ENCODE measurements around the gene C1RL.
A peak's percentile ranks its signal among the peaks of the same experiment; 100 is the strongest.

C1RL gene, protein sequence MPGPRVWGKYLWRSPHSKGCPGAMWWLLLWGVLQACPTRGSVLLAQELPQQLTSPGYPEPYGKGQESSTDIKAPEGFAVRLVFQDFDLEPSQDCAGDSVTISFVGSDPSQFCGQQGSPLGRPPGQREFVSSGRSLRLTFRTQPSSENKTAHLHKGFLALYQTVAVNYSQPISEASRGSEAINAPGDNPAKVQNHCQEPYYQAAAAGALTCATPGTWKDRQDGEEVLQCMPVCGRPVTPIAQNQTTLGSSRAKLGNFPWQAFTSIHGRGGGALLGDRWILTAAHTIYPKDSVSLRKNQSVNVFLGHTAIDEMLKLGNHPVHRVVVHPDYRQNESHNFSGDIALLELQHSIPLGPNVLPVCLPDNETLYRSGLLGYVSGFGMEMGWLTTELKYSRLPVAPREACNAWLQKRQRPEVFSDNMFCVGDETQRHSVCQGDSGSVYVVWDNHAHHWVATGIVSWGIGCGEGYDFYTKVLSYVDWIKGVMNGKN

DNA sequence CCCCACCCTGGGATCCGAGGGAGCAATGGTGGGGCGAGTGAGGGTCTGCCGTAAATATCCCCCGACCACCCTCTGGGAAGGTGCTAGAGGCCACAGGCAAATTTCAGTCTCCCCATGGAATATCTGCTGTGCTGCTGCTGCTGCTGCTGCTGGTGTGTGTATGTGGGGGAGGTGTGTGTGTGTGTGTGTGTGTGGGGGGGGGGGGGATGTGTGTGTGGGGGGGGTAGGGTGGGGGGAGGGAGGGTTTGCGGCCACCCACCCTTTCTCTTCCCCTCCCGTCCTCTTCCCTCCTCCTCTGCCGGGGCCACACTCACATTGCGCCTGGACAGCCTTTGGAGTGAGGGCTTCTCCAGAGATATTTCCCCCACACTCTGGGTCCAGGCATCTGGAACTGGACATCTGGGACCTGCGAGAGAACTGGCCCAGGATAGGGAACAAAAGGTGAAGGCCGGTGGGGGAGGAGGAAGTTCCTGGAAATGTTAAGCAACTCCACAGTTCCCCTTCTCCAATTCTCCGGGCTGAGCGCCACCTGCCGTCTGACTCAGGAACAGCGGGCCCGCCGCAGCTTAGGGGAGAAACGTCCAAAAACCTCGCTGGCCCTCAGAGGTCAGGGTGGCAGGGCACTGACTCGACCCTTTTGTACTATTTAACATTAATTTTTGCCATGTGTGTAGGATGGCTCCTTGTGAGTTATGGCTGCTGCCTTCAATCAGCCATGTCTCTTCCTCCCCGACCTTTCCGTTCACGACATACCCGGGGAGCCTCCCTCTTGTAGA, at the start of gene C1RL:
Gene C1RL (minus strand): TSS at position 419 of the 776 bp plus-strand sequence. CDS start 34 bp downstream, at position 385.
- DNase-seq: peak; percentile 41

DNA sequence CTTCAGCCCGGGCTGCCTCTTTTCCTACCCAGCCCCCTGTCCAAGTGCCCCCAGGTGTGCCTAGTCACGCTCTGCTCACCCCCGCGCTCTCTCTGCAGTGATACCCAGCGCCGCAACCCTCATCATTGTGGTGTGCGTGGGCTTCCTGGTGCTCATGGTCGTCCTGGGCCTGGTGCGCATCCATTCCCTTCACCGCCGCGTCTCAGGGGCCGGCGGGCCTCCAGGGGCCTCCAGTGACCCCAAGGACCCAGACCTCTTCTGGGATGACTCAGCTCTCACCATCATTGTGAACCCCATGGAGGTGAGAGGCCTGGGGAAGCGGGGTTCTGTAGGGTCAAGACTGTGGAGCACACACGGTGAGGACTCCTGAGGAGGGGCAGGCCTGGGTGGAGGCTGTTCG, 48.4 kb upstream of the C1RL start:
- no peak for DNase-seq

DNA sequence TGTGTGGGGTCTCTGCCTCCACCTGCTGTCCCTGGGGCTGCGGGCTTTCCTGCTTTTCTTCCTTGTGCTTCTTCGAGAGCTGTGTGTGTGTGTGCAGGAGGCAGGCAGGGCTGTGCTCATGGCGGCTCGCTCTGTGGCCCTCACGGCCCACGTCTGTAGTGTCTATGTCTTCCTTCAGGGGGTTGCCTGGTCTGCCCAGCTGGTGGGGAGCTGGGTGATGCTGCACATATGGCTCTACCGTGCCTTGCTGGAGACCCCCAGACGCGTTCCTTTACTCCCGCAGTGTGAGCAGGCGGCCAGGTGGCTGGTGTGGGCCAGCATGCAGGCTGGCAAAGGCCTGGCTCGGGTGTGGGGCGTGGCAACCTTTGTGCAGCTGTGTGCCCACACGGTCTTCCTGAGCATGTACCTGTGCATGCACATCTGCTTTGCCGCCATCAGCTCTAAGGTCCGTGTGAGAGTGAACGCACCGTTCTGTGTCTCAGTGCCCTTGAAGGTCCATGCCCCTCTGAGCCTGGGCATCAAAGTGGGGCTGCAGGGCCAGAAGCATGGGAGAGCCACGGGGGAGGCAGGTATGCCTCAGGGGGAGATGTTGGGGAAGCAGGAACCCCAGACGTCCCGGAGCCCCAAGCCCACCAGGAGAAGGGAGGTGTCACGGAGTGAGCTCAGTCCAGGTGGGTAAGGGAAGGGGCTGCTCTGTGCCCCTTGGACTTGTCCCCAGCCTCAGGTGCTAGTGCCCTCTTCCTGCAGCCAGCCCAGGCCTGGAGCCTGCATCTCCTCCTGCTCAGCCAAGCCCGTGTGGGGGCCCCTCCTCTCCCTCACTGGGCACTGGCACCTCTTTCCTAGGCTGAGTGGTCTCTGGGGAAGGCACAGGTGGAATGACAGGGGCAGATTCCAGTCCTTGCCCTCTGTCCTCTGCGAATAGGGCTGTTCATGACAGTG, 47.5 kb upstream of the C1RL start:
- no peak for DNase-seq

DNA sequence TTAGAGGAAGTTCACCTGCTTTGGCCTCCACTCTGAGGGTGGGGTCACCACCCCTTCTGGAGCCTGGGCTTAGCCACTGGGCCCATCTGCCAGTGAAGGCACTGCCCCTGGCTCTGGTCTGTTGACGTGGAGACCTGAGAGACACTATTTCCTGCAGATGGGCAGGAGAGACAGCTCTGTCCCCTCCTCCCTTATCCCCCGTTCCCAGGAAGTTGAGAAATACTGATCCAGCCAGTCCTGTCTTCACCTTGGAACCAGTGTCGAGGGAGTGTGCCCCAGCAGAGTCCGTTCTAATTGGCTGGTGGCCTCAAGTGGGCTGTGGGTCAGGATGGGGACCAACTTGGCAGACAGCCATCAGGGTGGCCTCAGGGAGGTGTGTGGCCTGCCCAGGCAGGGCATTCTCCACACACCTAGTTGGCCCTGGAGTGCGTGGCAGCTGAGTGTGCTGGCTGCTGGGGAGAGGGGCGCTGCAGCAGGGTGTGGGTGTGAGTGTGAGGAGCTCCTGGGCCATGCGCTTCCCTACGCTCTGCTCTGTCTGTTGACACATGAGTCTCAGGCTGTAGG, 46.5 kb upstream of the C1RL start:
- DNase-seq: peak; percentile 92

DNA sequence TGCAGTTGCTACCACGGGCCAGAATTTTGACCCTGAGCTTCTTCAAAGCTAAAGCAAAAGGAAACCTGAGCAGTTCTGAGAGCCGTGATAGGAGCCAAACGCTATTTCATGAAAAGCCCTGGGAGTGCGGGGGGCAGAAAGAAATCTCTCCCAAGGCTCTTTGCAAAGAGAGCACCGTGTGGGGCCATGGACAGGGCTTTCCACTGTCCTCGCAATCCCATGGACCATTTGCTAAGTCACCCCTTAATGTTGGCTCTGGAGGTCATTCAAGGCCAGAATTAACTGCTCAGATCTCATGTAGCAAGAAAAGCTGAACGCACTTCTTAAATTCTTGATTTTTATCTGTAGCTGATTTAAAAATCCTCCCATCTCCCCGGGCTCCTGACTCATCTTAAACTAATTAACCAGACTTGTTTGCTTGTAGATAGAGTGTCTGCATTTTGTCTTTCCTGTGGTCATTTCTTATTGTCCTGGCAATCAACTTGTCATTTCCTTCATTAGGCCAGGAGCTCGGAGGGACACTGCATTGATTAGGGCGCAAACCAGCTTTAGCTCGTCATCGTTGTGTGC, 46.0 kb upstream of the C1RL start:
- DNase-seq: no peak

DNA sequence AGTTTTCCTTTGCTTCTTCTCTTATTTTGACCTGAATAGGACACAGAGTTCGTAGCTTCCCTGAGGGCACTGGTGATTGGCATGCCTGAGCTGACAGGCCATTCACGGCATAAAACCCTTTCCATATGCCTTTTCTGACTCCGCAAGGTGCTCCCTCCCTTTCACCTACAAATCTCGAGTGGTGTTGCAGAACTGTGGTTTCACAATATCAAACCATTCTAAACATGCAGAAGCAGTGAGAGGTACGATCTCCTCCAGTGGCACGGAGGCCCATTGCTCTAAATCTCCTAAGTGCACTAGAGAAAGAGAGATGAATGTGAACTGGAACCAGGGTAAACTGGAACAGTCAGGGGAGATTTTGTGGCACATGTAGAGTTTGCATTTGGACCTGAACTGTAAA, 45.0 kb upstream of the C1RL start:
- no peak for DNase-seq

DNA sequence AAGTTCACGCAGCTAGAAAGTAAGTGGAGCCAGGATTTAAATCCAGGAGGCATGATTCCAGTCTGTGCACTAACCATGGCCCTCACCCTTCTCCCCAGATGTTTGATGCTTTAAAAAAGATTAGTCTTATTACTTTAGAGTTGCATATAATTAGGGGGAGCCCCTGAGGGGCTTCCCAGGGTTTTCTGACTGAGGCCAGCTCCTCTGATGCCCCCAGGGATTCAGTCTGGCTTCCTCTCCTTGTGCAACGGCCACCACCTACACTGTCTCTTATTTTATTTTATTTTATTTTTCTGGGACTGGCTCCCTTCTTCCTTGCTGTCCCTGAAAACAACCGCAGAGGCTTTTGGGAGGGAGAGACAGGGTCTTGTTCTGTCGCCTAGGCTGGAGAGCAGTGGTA, 43.8 kb upstream of the C1RL start:
- DNase-seq: no peak

DNA sequence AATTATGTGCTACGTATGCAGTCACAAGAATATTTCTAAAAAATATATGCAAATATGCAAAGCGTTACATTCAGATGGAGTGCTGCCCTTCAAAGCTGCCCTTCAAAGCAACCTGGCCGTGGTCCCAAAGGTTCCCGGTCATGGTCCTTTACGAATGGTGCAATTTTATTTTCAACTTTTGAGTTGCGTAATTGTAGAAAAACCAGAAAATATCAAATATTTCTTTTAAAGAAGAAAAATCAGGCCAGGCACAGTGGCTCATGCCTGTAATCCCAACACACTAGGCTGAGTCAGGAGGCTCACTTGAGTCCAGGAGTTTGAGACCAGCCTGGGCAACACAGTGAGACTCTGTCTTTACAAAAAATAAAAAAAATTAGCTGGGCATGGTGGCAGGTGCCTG, 42.5 kb upstream of the C1RL start:
- no peak for DNase-seq

DNA sequence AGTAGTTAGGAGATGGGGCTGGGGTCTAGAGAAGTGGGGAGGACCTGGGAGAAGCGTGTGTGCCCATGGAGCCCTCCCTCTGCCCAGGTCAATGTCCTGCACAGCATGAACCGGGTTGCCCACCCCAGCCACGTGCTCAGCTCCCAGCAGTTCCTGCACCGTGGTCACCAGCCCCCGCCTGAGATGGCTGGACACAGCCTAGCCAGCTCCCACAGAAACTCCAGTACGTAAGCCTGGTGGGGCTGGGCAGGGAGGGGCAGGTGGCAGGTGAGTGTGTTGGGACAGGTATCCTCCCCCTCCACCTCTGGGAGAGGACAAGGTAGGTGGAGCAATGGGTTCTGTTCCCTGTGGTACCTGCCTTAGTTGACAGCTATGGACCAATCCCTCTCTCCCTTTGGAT, 41.8 kb upstream of the C1RL start:
- DNase-seq: no peak

DNA sequence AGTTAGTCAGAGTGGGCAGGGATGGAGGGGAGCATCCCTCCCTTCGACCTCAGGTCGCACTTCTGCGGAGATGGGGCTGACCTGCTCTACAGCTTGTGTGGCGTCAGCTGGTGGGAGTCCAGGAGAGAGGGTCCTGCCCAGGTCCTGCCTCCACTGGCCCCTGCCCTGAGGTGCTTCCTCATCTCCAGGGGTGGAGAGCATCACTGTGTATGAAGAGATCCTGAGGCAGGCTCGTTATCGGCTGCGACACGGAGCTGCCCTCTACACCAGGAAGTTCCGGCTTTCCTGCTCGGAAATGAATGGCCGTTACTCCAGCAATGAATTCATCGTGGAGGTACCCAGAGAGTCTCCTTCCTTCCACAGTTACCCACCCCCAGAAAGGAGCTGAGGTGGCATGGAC, 41.3 kb upstream of the C1RL start:
- no peak for DNase-seq

DNA sequence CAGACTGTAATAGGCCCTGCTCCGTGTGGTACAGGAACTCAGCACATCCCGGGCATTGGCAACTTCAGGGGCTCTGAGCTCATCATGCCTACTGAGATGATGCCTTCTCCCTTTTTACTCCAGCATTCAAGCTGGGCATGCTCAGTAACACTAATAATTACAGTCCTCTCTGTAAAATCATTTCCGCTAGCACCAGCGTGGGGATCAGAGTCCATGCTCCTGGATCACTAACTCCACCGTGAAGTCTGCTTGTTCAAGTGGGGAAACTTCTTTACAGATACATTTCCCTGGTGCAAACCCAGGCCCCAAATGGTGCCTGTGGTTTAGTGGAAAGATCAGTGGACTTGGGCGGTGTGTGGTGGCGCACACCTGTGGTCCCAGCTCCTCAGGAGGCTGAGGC, 37.9 kb upstream of the C1RL start:
- DNase-seq: no peak

DNA sequence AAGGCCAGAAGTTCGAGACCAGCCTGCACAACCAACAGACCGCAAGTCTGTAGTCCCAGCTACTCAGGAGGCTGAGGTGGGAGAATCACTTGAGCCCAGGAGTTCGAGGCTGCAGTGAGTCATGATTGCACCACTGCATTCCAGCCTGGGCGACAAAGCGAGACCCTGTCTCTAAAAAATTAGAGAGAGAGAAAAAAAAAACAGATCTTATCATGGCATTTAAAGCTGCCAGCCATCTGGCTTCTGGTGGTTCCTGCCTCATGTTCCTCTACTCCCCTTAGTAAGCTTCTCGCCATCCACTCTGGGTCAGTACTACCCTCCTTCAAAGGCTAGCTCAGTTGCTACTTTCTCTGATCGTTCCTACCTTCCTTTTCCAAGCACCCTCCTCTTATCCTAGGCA, 37.2 kb upstream of the C1RL start:
- DNase-seq: no peak

DNA sequence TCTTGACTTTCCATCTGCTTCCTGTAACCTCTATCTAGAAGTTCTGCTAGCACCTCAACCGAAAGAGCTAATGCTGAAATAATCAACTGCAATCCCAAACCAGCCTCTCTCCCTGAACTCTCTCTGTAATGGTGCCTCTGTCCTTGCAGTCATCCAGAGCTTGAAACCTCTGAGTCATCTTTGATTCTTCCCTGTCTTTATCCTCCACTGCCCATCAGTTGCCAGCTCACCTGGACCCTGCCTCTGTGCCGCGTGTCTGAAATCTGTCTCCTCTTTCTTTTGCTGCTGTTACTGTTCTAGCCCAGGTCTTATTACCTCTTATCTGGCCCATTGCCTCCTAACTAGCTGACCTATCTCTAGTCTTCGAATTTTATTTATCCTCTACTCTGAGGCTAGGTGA, 36.7 kb upstream of the C1RL start:
- DNase-seq: no peak

DNA sequence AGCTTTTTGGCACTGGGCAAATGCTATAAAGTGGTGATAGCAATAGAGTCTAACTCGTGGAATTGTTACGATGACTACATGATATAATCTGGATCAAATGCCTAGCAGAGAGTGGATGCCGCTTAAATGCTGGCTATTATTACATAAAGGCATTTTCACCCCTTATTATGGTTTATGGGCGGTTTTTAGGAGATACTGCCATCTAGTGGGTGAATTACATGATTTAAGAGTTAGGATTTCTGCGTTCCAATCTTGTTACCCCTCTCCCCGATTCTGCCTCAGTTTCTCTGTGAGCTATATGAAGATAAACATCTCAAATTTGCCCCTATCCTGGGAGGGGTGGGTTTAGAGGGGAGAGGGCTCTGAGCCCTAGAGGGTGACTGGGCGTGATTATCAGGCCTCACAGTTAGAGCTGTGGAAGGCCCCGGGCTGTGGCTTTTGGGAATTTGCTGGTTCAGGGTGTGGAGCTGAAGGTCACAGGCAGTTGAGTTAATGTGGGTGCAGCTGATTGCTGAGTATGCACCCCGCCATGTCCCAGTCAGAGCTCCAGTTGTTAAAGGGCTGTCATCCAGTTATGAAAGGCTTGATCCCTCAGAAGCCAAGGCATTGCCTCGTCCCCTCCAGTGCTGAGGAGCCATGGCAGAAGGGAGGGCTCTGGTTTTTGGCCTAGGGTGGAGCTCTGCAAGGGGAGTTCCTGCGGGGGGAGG, 35.6 kb upstream of the C1RL start:
- DNase-seq: peak; percentile 6

DNA sequence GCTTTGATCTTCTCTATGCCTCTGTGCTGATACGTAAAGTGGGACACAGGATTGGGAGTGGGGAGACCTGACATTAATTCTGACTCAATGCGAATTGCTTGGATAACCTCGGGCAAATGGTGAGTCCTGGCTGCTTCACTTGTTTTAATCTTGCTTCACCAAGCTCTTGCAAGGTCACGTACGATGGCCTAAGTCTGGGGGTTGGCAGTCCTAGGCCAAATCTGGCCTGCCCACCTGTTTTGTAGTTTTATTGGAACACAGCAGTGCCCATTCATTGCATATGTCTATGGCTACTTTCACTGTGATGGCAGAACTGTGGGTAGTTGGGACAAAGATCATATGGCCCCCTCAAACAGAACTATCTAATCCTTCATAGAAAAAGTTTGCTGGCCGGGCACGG, 34.5 kb upstream of the C1RL start:
- no peak for DNase-seq

DNA sequence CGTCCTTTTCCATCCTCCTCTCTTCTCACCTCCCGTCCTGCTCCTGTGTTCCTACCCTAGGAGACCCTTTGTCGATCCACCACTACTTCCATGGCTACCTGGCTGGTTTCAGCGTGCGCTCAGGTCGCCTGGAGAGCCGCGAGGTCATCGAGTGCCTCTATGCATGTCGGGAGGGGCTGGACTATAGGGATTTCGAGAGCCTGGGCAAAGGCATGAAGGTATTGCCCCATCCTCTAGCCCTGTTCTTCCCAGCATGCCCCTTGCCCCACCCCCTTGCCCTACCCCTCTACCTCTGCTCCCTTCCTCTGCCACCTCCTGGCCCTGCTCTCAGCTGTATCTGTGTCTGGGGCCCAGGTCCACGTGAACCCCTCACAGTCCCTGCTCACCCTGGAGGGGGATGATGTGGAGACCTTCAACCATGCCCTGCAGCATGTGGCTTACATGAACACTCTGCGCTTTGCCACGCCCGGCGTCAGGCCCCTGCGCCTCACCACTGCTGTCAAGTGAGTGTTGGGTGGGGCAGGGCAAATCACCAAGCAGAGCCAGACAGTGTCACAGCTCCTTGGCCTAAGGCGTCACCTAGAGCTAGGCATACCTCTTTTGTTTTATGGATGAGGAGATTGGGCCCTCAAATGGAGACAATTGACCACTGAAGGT, 33.9 kb upstream of the C1RL start:
- DNase-seq: no peak

DNA sequence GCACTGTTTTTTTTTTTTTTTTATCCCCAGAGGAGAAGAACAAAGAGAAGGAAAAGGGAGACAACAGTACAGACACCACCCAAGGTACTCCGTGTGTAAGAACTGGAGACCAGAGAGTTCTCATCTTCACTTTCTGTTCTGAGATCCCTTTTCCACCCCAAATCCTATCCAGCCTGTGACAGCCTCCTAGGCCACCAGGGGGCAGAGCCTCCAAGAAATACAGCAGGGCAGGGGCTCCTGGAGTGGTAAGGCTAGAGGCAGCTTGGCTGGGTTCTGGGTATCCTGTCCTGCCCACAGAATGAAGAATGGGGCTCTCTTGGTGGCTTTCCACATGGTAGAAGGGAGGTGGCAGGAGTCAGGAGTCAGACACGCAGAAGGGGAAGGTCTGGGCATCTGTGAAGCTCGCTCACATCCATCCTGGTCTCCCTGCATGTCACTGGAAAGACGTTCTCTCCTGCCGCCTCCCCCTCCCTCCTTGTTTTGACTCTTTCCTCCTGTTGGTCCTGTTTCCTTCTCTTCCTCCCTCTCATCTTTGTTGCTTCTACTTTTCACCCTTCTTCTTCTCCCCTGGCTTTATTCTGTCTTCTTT, 33.1 kb upstream of the C1RL start:
- peak; percentile 24 for DNase-seq

DNA sequence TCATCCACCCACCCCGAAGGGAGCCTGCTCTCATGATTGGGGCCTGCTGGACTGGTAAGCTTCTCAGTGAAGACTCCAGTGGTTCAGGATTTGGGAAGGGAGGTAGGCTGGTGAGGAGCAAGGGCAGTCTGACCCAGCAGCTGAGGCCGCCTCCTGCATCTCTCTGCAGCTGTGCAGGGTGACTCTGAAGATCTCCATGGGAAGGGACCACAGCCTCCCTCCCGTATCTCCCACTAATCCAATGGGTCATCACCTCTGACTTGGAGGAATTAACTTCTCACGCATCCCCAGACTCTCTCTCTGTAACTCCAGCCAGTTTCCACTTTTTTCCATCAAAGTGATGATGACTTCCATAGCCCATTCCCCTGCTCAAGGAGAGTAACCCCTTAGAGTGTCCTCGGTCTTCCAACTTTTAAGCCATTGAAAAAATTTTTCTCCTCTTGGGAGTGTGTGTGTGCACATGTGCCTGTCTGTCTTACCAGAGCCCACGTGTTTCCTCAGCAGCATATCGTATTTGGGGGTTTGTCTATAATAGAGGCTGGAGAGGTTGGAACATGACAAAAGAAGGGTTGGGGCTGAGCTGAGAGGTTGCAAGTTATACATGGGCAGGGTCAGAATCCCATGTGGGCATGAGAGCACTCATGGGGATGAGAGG, 32.5 kb upstream of the C1RL start:
- no peak for DNase-seq

DNA sequence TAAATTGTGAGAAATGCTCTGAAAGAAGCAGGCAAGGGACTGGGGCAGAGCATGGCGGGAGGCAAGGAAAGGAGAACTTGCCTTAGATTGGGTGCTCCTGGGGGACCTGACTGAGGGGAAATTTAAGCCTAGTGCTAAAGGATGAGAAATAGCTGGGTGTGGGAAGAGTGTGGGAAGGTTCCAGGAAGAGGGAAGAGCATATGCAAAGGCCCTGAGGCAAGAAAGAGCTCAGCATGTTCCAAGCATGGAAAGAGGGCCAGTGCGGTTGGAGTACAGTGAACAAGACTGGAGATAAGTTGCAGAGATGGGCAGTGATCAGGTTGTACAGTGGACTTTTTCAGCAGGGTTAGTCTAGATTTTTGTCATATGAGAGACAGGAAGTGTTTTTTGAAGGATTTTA, 30.2 kb upstream of the C1RL start:
- no peak for DNase-seq

DNA sequence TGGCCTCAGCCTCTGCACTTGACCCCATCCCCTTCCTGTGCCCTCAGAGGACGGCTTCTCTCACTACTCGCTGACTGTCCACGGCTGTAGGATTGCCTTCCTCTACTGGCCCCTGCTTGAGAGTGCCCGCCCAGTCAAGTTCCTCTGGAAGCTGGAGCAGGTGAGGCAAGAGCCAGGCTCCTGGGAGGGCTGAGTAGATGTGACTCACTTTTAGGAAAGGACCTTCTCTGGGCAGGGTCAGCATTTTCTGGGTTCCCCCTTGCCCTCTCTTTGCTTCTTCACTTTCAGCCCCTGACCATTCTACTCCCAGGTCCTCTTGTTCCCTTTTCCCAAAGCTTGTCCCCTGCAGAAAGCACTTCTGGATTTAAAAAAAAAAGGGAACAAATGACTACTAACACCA, 28.9 kb upstream of the C1RL start:
- no peak for DNase-seq
